GM12878 (cell line): ENCODE results near the gene OPCML. TPM values are rescaled to one million over a fixed set of nuclear protein-coding genes. Genes with fewer than 3 reads are reported as not detected.

Experiments
- ATAC-seq: fragments of 200-7000 bp; cut with Tn5 transposase; 3 replicates; pipeline ENCODE4 v1.9.1; 2020; ENCODE audit warnings: mild to moderate bottlenecking, moderate library complexity
- BruUV-seq: library from RNA; stranded (reverse); fragments of 400-500 nt; replicated peaks from 2 replicates; lab custom pipeline; 2021; lab: Mats Ljungman, UMichigan
- CTCF ChIA-PET: fragments of 300-600 bp; sonication (Branson Sonifier 250); formaldehyde crosslinking; extraction: SDS; loops from one replicate; lab custom pipeline; 2021; ENCODE audit warnings: inconsistent platforms; lab: Yijun Ruan, JAX
- POLR2A ChIA-PET: fragments of 350-600 bp; formaldehyde crosslinking; extraction: SDS; loops from one replicate; lab custom pipeline; 2021; ENCODE audit warnings: inconsistent platforms; lab: Charles Lee
- RAD21 ChIA-PET: fragments of 300-600 bp; sonication (Branson Sonifier 250); formaldehyde crosslinking; loops from one replicate; lab custom pipeline; 2023; ENCODE audit warnings: antibody characterized with exemption; ENCODE audit not compliant: unreplicated experiment; lab: Charles Lee
- SMC1A ChIA-PET: fragments of 300-600 bp; sonication (Branson Sonifier 250); formaldehyde crosslinking; loops from one replicate; lab custom pipeline; 2023; ENCODE audit not compliant: unreplicated experiment, uncharacterized antibody; lab: Charles Lee
- DNase-seq: peaks from one replicate; pipeline ENCODE4 v3.0.0-alpha.2; 2011; ENCODE audit warnings: low read depth, low spot score
- FAIRE-seq: peaks from 3 replicates; lab custom pipeline; 2011; peaks lifted over from hg19 to GRCh38; lab: Jason Lieb, UNC
- H2AFZ ChIP-seq: 2 replicates; pipeline ENCODE4 v1.6.0; 2011; ENCODE audit warnings: low read depth, low read length, control low read depth; ENCODE audit not compliant: control insufficient read depth
- H3K27ac ChIP-seq: 2 replicates; pipeline ENCODE4 v1.5.1; 2011; ENCODE audit warnings: control low read depth; ENCODE audit not compliant: control insufficient read depth, insufficient read depth
- H3K27me3 ChIP-seq, 2 experiments: replicated peaks in 1 of 2; 2 replicates each; pipeline versions ENCODE4 v1.6.0 to v1.6.1; 2011; ENCODE audit warnings: low read length in 1 of 2; ENCODE audit not compliant: control insufficient read depth in 2 of 2, insufficient read depth in 2 of 2
- H3K36me3 ChIP-seq, 2 experiments: 2 replicates each; pipeline ENCODE4 v1.5.1; 2011; ENCODE audit warnings: low read length in 1 of 2; ENCODE audit not compliant: control insufficient read depth in 2 of 2, insufficient read depth in 2 of 2
- H3K4me1 ChIP-seq: 2 replicates; pipeline ENCODE4 v1.6.1; 2011; ENCODE audit warnings: mild to moderate bottlenecking, low read length, moderate library complexity, mixed read lengths; ENCODE audit not compliant: control insufficient read depth, insufficient read depth
- H3K4me2 ChIP-seq: 2 replicates; pipeline ENCODE4 v1.6.0; 2011; ENCODE audit warnings: control low read depth; ENCODE audit not compliant: control insufficient read depth, insufficient read depth
- H3K4me3 ChIP-seq: fragments of 200-600 bp; sonication (generic); 2 replicates; pipeline ENCODE4 v1.5.1; 2016
- H3K79me2 ChIP-seq: 2 replicates; pipeline ENCODE4 v1.6.0; 2011; ENCODE audit warnings: low read length; ENCODE audit not compliant: control insufficient read depth, insufficient read depth
- H3K9ac ChIP-seq: 2 replicates; pipeline ENCODE4 v1.8.0; 2011; ENCODE audit warnings: low read length, control low read depth, mixed read lengths; ENCODE audit not compliant: control insufficient read depth, insufficient read depth
- H3K9me3 ChIP-seq: replicated peaks from 3 replicates; pipeline ENCODE4 v1.5.1; 2011; ENCODE audit warnings: mild to moderate bottlenecking, low read length; ENCODE audit not compliant: control insufficient read depth, insufficient read depth
- H4K20me1 ChIP-seq: 2 replicates; pipeline ENCODE4 v1.6.0; 2011; ENCODE audit not compliant: control insufficient read depth, insufficient read depth
- EED ChIP-seq: sonication (generic); IDR thresholded peaks from 2 replicates; pipeline ENCODE4 v1.6.1; 2016; ENCODE audit warnings: antibody characterized with exemption, low read depth
- FOS ChIP-seq: IDR thresholded peaks from 3 replicates; pipeline ENCODE4 v1.6.1; 2011; ENCODE audit warnings: borderline replicate concordance; ENCODE audit not compliant: insufficient read length; ENCODE audit errors: extremely low read depth
- IKZF1 ChIP-seq: fragments of 450-650 bp; conservative IDR thresholded peaks from 2 replicates; pipeline ENCODE4 v1.6.1; 2017; ENCODE audit warnings: antibody characterized with exemption, mild to moderate bottlenecking
- MEF2A ChIP-seq: IDR thresholded peaks from 2 replicates; pipeline ENCODE4 v1.6.1; 2011; ENCODE audit warnings: low read depth, mild to moderate bottlenecking, low read length, moderate library complexity; ENCODE audit not compliant: insufficient read depth
- NFIC ChIP-seq: IDR thresholded peaks from 2 replicates; pipeline ENCODE4 v1.6.1; 2012; ENCODE audit warnings: low read depth, mild to moderate bottlenecking, inconsistent platforms, low read length, moderate library complexity
- PAX5 ChIP-seq: IDR thresholded peaks from 2 replicates; pipeline ENCODE4 v1.6.1; 2011; ENCODE audit warnings: low read depth, low read length, borderline replicate concordance
- STAT3 ChIP-seq: IDR thresholded peaks from 2 replicates; pipeline ENCODE4 v1.6.1; 2011; ENCODE audit warnings: low read depth, low read length, improper control_type of control experiment
- ZZZ3 ChIP-seq: IDR thresholded peaks from 2 replicates; pipeline ENCODE4 v1.6.1; 2011; ENCODE audit warnings: low read depth; ENCODE audit not compliant: control insufficient read depth, insufficient read length
- WGBS: methylation state at CpG from one replicate; pipeline ENCODE4 v1.1.6; 2016; ENCODE audit warnings: low lambda C conversion rate; ENCODE audit not compliant: insufficient replicate concordance, insufficient coverage; ENCODE audit errors: missing lambda C conversion rate; 5-methylcytosine and 5-hydroxymethylcytosine counted together
- in situ Hi-C: fragments of 300-500 bp; cut with MboI; formaldehyde crosslinking; loops from 9 replicates; pipeline ENCODE4 v1.14.3; 2018; ENCODE audit warnings: mixed read lengths
- intact Hi-C: fragments of 100-400 bp; cut with micrococcal nuclease; formaldehyde crosslinking; loops from one replicate; pipeline ENCODE4 v1.14.2; 2022; ENCODE audit not compliant: unreplicated experiment
- polyA plus RNA-seq, 11 experiments: library from polyadenylated mRNA; depleted of rRNA in 4 of 11; unstranded in 6 of 11; stranded (reverse) in 5 of 11; fragments of >200 nt; fragmentation: Nextera tagmentation in 4 of 11; fragmentation: Illumina TruSeq in 1 of 11; extraction: Ambion mirVana in 4 of 11; extraction: Trizol in 1 of 11; gene quantifications; 1 replicate in 1 of 11; 2 replicates in 10 of 11; pipeline versions ENCODE4 v1.2.1 to v1.2.3, GENCODE V29; 2011 to 2016; ENCODE audit warnings: inconsistent platforms in 2 of 11, missing spikeins in 2 of 11, low read depth in 1 of 11
- total RNA-seq, 4 experiments: library from RNA; depleted of rRNA in 3 of 4; stranded (reverse); fragments of >200 nt in 3 of 4; fragmentation: Illumina TruSeq in 1 of 4; extraction: Trizol in 1 of 4; gene quantifications; 2 replicates each; pipeline versions ENCODE4 v1.2.1 to v1.2.3, GENCODE V29; 2013 to 2021
- TF ChIP-seq, protein P1 (sequence below): IDR thresholded peaks from 2 replicates; pipeline ENCODE4 v1.6.1; 2011; ENCODE audit warnings: borderline replicate concordance, low read depth, mild to moderate bottlenecking, moderate library complexity, low read length; ENCODE audit not compliant: insufficient read depth, poor library complexity, severe bottlenecking

OPCML gene
- total and polyA plus RNA-seq, 10 of the 15 experiments (the other 5 are each of a cell fraction or from before 2014, with no cell fraction given), result 0.84 TPM; not detected in 9

DNA sequence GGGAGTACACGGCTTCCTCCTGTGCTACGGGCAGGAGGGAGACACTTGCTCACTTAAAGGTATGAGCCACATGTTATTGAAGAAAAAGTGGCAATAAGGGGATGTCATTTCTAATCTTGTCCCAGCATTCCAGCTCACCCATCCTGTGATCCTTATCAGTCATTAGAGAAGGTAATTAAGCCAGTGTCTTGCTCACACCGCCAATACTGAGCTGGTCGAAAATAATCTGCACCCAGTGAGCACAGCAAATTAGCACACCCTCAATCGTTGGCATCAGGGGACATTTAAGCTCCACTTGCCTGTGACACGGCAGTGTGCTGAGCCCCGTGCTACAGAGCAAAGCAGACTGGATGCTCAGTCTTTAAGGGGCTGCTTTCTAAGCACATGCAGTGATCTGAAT lies 510.7 kb downstream of the OPCML start:
- DNase-seq, result no peak
- ChIA-PET RAD21 (no interaction called here), CTCF (interaction anchor here (0.6 kb wide), 1 partner anchor 1300 kb away, joined by 3 read pairs; no protein-coding TSS in a partner anchor), SMC1A (no interaction called here), POLR2A (no interaction called here)
- ATAC-seq, result no peak
- Histone ChIP-seq H3K9ac (no peak overlapping the region), H3K27me3 (no peaks in the 10 kb centered on the region; a peak in 3 of 4 replicates), H3K9me3 (no peaks in the 10 kb centered on the region), H3K27ac (no peak overlapping the region), H4K20me1 (no peaks in the 10 kb centered on the region), H3K4me3 (no peak overlapping the region), H3K79me2 (no peaks in the 10 kb centered on the region), H3K36me3 (no peaks in the 10 kb centered on the region), H3K4me2 (no peak overlapping the region), H2AFZ (no peak overlapping the region), H3K4me1 (no peaks in the 10 kb centered on the region)
- in situ Hi-C loops, result no loop called here
- FAIRE-seq, result no peak
- BruUV-seq, result no TSS peak
- intact Hi-C loops, result no loop called here
- 0% methylated on average over 7 of the region's 7 CpGs for WGBS
- TF ChIP-seq, protein P1, sequence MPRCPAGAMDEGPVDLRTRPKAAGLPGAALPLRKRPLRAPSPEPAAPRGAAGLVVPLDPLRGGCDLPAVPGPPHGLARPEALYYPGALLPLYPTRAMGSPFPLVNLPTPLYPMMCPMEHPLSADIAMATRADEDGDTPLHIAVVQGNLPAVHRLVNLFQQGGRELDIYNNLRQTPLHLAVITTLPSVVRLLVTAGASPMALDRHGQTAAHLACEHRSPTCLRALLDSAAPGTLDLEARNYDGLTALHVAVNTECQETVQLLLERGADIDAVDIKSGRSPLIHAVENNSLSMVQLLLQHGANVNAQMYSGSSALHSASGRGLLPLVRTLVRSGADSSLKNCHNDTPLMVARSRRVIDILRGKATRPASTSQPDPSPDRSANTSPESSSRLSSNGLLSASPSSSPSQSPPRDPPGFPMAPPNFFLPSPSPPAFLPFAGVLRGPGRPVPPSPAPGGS, result no peak
- TF ChIP-seq FOS, result no peak
- TF ChIP-seq PAX5, result no peak
- no peak for TF ChIP-seq STAT3
- no peak for TF ChIP-seq IKZF1
- no peak for TF ChIP-seq NFIC
- no peak for TF ChIP-seq MEF2A
- TF ChIP-seq ZZZ3, result no peak
- no peak for TF ChIP-seq EED
- TF ChIP-seq, all 136 proteins: peak for 0
